OCI-LY3 (cell line): ENCODE data around the gene GYS2.

Experiments
- EZH2phosphoT487 ChIP-seq: fragments of 200-600 bp; shearing (Covaris generic); IDR thresholded peaks from 2 replicates; pipeline ENCODE4 v1.6.1; 2018; ENCODE audit warnings: antibody characterized with exemption, mixed run types, low read depth
- TF ChIP-seq, protein P1 (sequence below): fragments of 200-600, 300-600 bp; sonication (generic); IDR thresholded peaks from 2 replicates; pipeline ENCODE4 v1.5.1; 2014; ENCODE audit warnings: antibody characterized with exemption, low read length, low read depth

- TF ChIP-seq, protein P1, sequence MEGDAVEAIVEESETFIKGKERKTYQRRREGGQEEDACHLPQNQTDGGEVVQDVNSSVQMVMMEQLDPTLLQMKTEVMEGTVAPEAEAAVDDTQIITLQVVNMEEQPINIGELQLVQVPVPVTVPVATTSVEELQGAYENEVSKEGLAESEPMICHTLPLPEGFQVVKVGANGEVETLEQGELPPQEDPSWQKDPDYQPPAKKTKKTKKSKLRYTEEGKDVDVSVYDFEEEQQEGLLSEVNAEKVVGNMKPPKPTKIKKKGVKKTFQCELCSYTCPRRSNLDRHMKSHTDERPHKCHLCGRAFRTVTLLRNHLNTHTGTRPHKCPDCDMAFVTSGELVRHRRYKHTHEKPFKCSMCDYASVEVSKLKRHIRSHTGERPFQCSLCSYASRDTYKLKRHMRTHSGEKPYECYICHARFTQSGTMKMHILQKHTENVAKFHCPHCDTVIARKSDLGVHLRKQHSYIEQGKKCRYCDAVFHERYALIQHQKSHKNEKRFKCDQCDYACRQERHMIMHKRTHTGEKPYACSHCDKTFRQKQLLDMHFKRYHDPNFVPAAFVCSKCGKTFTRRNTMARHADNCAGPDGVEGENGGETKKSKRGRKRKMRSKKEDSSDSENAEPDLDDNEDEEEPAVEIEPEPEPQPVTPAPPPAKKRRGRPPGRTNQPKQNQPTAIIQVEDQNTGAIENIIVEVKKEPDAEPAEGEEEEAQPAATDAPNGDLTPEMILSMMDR: no peak
- TF ChIP-seq EZH2phosphoT487: no peak
Measured at GRCh38 chr12:21553329-21553675, 51.3 kb downstream of the GYS2 start.
